Heart left ventricle (tissue), 16 donors: Measurements from ENCODE around the gene CNOT3. TPM values are rescaled to one million over a fixed set of nuclear protein-coding genes. Genes with fewer than 3 reads are reported as not detected.

Source experiments
- ATAC-seq, 4 donors: fragments of 200-7000 bp; cut with Tn5 transposase; one replicate each; pipeline ENCODE4 v1.9.1; 2020 to 2022; ENCODE audit warnings: moderate library complexity in 4 of 4, mild to moderate bottlenecking in 3 of 4, moderate number of reproducible peaks in 1 of 4
- DNase-seq, 5 donors: peaks; one replicate each; pipeline ENCODE4 v3.0.0-alpha.2; 2020
- H3K27ac ChIP-seq, 12 donors: fragments of 200-600 bp; sonication (generic) in 4 of 12; one replicate each; pipeline versions ENCODE4 v1.5.0 to v1.8.0; 2016 to 2022; ENCODE audit warnings: mild to moderate bottlenecking in 2 of 12
- H3K27me3 ChIP-seq, 9 donors: fragments of 200-600 bp; sonication (generic) in 2 of 9; one replicate each; pipeline versions ENCODE4 v1.5.1 to v1.8.0; 2016 to 2022; ENCODE audit warnings: mild to moderate bottlenecking in 3 of 9
- H3K36me3 ChIP-seq, 9 donors: fragments of 200-600 bp; sonication (generic) in 2 of 9; one replicate each; pipeline versions ENCODE4 v1.5.0 to v1.8.0; 2018 to 2022; ENCODE audit warnings: mild to moderate bottlenecking in 2 of 9
- H3K4me1 ChIP-seq, 12 donors: fragments of 200-600 bp; sonication (generic) in 4 of 12; one replicate each; pipeline versions ENCODE4 v1.5.0 to v1.8.0; 2016 to 2022; ENCODE audit warnings: mild to moderate bottlenecking in 3 of 12
- H3K4me3 ChIP-seq, 12 donors: fragments of 200-600 bp; sonication (generic) in 4 of 12; one replicate each; pipeline versions ENCODE4 v1.5.0 to v1.8.0; 2017 to 2022; ENCODE audit warnings: mild to moderate bottlenecking in 9 of 12, moderate library complexity in 4 of 12
- H3K9me3 ChIP-seq, 12 donors: fragments of 200-600 bp; sonication (generic) in 4 of 12; one replicate each; pipeline versions ENCODE4 v1.5.0 to v1.8.0; 2016 to 2022; ENCODE audit warnings: mild to moderate bottlenecking in 1 of 12
- POLR2A ChIP-seq, 2 donors: fragments of 450-650 bp; IDR thresholded peaks; one replicate each; pipeline ENCODE4 v1.6.1; 2017; ENCODE audit warnings: antibody characterized with exemption in 2 of 2, mild to moderate bottlenecking in 2 of 2, moderate library complexity in 2 of 2
- WGBS, 4 donors: extraction: QIAGEN DNeasy Blood & Tissue Kit in 2 of 4; methylation state at CpG; one replicate each; pipeline versions ENCODE4 v1.1.5 to v1.1.7; 2013 to 2018; 5-methylcytosine and 5-hydroxymethylcytosine counted together
- intact Hi-C, 10 donors: fragments of 100-400 bp; cut with DNase I; formaldehyde crosslinking; loops; one replicate each; pipeline versions ENCODE4 v1.11.1 to v1.14.2; 2022
- polyA plus RNA-seq, 2 donors: library from polyadenylated mRNA; stranded (reverse); fragments of 200-250 nt; gene quantifications; one replicate each; pipeline ENCODE4 v1.2.3, GENCODE V29; 2013
- total RNA-seq, 9 donors: library from RNA; depleted of rRNA in 2 of 9; stranded (reverse); fragments of >200 nt in 2 of 9; fragmentation: NEBNext Ultra II Directional in 3 of 9; extraction: Animal tissue kit (Norgen Biotek cat#: 25700) in 3 of 9; gene quantifications; one replicate each; pipeline versions ENCODE4 v1.1.0 to v1.2.4, GENCODE V29; 2016 to 2023
- TF ChIP-seq, protein P1 (sequence below), 12 donors: fragments of 200-600 bp; sonication (generic) in 4 of 12; IDR thresholded peaks; one replicate each; pipeline versions ENCODE4 v1.5.0 to v1.8.0; 2018 to 2022; ENCODE audit warnings: antibody characterized with exemption in 12 of 12, mild to moderate bottlenecking in 5 of 12
- donor health status: ischemic (EF 13 %, LVEDD 7.1; RV severe dilation, severe dysfunction).
- donor health status: healthy with polysubstance abuse.
- donor health status: DM: no; HTN: yes; CAD: no.
- donor health status: DM: no; HTN: no; CAD: no.
- donor health status: ischemic (EF 25% LVEDD 6.9; RV normal size, moderate dysfunction).
- donor health status: ischemic (EF 25% LVEDD 5.7; RV mildly dilated, moderate dysfunction).
- donor health status: healthy.
- donor health status: DM: yes; HTN: yes; CAD: no.
- donor health status: ischemic (EF 35%, LVEDD 5.7; RV mildly dilated, moderate dysfunction).
- donor health status: nonischemic (EF 11% LVEDD 7.7; RV severe dilation, severe dysfunction).
- donor health status: DM: yes; HTN: yes; CAD: no.
- donor health status: PGD.
- donor health status: ischemic (EF 29% LVEDD 5.4; RV normal size, mild dysfunction).
- donor health status: nonischemic (EF 23%, LVEDD 6.1; RV moderate dilation, normal function).

CNOT3 gene
- total and polyA plus RNA-seq, 11 donors, result 12.6 to 28.2 (median 18.1) TPM

GRCh38 chr19:54123682-54124081 lies 13.9 kb upstream of the CNOT3 start:
- DNase-seq, result no peak
- Histone ChIP-seq H3K4me3 (no peak overlapping the region), H3K36me3 (peaks cover 0 to 98% (median 95%) of the 10 kb centered on the region in 9 donors), H3K4me1 (no peaks in the 10 kb centered on the region), H3K27me3 (no peaks in the 10 kb centered on the region), H3K9me3 (no peaks in the 10 kb centered on the region), H3K27ac (no peak overlapping the region)
- 90 to 94% (median 93%) methylated on average over 13 to 17 of the region's 17 CpGs for WGBS, 4 donors
- intact Hi-C loops, result no loop called here
- no peak for ATAC-seq
- TF ChIP-seq POLR2A (IDR thresholded peaks at IDR 0.05), result no peak
- TF ChIP-seq, protein P1, sequence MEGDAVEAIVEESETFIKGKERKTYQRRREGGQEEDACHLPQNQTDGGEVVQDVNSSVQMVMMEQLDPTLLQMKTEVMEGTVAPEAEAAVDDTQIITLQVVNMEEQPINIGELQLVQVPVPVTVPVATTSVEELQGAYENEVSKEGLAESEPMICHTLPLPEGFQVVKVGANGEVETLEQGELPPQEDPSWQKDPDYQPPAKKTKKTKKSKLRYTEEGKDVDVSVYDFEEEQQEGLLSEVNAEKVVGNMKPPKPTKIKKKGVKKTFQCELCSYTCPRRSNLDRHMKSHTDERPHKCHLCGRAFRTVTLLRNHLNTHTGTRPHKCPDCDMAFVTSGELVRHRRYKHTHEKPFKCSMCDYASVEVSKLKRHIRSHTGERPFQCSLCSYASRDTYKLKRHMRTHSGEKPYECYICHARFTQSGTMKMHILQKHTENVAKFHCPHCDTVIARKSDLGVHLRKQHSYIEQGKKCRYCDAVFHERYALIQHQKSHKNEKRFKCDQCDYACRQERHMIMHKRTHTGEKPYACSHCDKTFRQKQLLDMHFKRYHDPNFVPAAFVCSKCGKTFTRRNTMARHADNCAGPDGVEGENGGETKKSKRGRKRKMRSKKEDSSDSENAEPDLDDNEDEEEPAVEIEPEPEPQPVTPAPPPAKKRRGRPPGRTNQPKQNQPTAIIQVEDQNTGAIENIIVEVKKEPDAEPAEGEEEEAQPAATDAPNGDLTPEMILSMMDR (IDR thresholded peaks at IDR 0.05), result no peak

DNA sequence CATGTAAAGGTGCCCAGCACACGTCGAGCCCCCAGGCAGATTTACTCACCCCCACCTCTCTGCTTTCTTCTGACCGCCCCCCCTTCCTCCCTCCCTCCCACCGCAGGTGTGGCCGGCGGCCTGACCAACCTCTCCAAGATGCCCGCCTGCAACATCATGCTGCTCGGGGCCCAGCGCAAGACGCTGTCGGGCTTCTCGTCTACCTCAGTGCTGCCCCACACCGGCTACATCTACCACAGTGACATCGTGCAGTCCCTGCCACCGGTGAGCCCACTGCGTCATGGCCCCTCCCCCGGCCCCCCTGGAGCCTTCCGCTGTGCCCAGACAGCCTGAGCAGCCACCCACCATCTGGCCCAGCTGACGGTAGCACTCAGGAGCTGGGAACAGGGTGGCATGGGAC lies 13.2 kb upstream of the CNOT3 start:
- TF ChIP-seq, protein P1 (IDR thresholded peaks at IDR 0.05), result no peak
- TF ChIP-seq POLR2A (IDR thresholded peaks at IDR 0.05), result no peak
- no peaks in the 10 kb centered on the region for H3K27me3 ChIP-seq
- no peak overlapping the region for H3K4me3 ChIP-seq
- H3K27ac ChIP-seq, result no peak overlapping the region
- DNase-seq (no peak), ATAC-seq (no peak)
- H3K4me1 ChIP-seq, result no peaks in the 10 kb centered on the region
- intact Hi-C loops, result no loop called here
- H3K36me3 ChIP-seq, result peaks cover 0 to 99% (median 95%) of the 10 kb centered on the region in 9 donors
- H3K9me3 ChIP-seq, result no peaks in the 10 kb centered on the region
- 89 to 94% (median 94%) methylated on average over 16 to 19 of the region's 19 CpGs for WGBS, 4 donors

DNA sequence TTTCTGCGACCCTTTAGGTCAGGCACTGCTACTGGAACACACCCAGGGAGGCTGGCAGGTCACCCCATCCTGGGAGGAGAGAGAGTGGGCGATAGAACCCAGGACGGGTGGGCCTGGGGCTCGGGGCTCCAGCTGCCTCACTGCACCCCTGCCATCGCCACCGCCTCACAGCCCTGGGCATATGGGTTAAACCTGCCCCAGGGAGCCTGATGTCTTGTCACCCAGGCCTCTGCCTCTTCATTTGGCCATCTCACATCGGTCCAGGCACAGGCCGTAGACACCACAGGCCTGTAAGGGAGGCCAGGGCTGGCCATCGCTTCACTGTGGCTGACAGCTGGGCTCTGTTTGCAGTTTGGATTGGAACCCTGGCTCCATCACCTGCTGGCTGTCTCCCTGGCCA lies 11.8 kb upstream of the CNOT3 start:
- no peak for TF ChIP-seq POLR2A (IDR thresholded peaks at IDR 0.05)
- TF ChIP-seq, protein P1 (IDR thresholded peaks at IDR 0.05), result no peak
- no peak for ATAC-seq
- DNase-seq, result no peak
- intact Hi-C loops, result no loop called here
- no peaks in the 10 kb centered on the region for H3K9me3 ChIP-seq
- H3K4me3 ChIP-seq, result no peak overlapping the region
- H3K36me3 ChIP-seq, result peaks cover 0 to 92% (median 89%) of the 10 kb centered on the region in 9 donors
- no peaks in the 10 kb centered on the region for H3K27me3 ChIP-seq
- H3K4me1 ChIP-seq, result no peaks in the 10 kb centered on the region
- 83 to 92% (median 87%) methylated on average over 7 to 9 of the region's 9 CpGs for WGBS, 4 donors
- H3K27ac ChIP-seq, result no peak overlapping the region

DNA sequence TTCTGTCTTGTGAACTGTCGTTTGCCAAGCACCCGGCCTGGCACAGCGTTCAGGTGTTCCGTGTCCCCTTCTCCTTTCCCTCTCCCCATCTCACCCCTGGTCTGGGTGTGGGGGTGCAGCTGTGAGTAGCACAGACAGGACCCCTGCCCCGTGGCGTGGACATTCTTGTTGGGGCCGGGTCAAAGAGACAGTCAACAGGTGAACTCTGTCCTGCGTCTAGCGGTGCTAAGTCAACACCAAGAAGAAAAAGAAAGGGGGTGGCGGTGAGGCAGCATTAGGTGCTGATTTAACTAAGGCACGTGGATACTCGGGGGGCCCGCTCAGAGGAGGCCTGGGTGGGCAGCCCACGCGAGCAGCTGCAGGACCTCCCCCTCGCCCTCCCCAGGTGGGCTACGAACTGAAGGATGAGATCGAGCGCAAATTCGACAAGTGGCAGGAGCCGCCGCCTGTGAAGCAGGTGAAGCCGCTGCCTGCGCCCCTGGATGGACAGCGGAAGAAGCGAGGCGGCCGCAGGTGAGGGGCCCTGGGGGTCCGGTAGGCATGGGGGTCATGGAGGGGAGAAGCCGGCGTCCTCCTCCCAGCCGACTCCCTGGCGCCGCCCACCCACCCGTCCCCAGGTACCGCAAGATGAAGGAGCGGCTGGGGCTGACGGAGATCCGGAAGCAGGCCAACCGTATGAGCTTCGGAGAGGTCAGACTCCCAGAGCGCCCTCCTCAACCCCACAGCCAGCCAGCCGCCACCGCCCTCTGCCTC lies 9.7 kb upstream of the CNOT3 start:
- ATAC-seq, result no peak
- WGBS, 4 donors, result 93 to 95% (median 94%) methylated on average over 44 of the region's 44 CpGs
- TF ChIP-seq, protein P1 (IDR thresholded peaks at IDR 0.05), result no peak
- TF ChIP-seq POLR2A (IDR thresholded peaks at IDR 0.05), result no peak
- Histone ChIP-seq H3K4me3 (no peak overlapping the region), H3K9me3 (no peaks in the 10 kb centered on the region), H3K4me1 (no peaks in the 10 kb centered on the region), H3K27ac (no peak overlapping the region), H3K36me3 (peaks cover 0 to 90% (median 85%) of the 10 kb centered on the region in 9 donors), H3K27me3 (no peaks in the 10 kb centered on the region)
- intact Hi-C loops, result no loop called here
- no peak for DNase-seq
